K562 (cell line): Measurements from ENCODE around the gene ADAM10. TPM values are rescaled to one million over a fixed set of nuclear protein-coding genes. Genes with fewer than 3 reads are reported as not detected.

ENCODE experiments used
- AFF1 ChIP-seq, 2 experiments: fragments of 450-650 bp; IDR thresholded peaks; 2 replicates each; pipeline ENCODE4 v1.6.1; 2018; ENCODE audit warnings: mild to moderate bottlenecking in 2 of 2, low read depth in 1 of 2; ENCODE audit not compliant: partially characterized antibody in 2 of 2
- ARNT ChIP-seq, 2 experiments: fragments of 450-650 bp; IDR thresholded peaks; 2 replicates each; pipeline ENCODE4 v1.6.1; 2016; ENCODE audit warnings: mild to moderate bottlenecking in 1 of 2
- ATF4 ChIP-seq: fragments of 450-650 bp; formaldehyde crosslinking; IDR thresholded peaks from 2 replicates; pipeline ENCODE4 v1.4.0; 2022; ENCODE audit warnings: mild to moderate bottlenecking, moderate library complexity
- BRD9 ChIP-seq: fragments of 450-650 bp; IDR thresholded peaks from 2 replicates; pipeline ENCODE4 v1.6.1; 2018; ENCODE audit warnings: low read depth; ENCODE audit not compliant: partially characterized antibody
- FOXK1 ChIP-seq: sonication (generic); formaldehyde crosslinking; IDR thresholded peaks from 2 replicates; pipeline ENCODE4 v1.8.0; 2022; ENCODE audit warnings: missing genetic modification reagents, mild to moderate bottlenecking, borderline replicate concordance
- LEF1 ChIP-seq: fragments of 450-650 bp; IDR thresholded peaks from 2 replicates; pipeline ENCODE4 v1.6.1; 2016; ENCODE audit warnings: mild to moderate bottlenecking
- MLLT1 ChIP-seq, 2 experiments: fragments of 450-650 bp; IDR thresholded peaks; 2 replicates each; pipeline ENCODE4 v1.6.1; 2016
- SIN3B ChIP-seq: fragments of 450-650 bp; IDR thresholded peaks from 2 replicates; pipeline ENCODE4 v1.6.1; 2017; ENCODE audit warnings: low read depth, mild to moderate bottlenecking, moderate library complexity
- SMARCA4 ChIP-seq: fragments of 450-650 bp; IDR thresholded peaks from 2 replicates; pipeline ENCODE4 v1.6.1; 2016
- TCF3 ChIP-seq: sonication (generic); formaldehyde crosslinking; IDR thresholded peaks from 2 replicates; pipeline ENCODE4 v1.4.0; 2020; ENCODE audit warnings: mild to moderate bottlenecking, missing genetic modification reagents
- THRB ChIP-seq: fragments of 450-650 bp; formaldehyde crosslinking; conservative IDR thresholded peaks from 2 replicates; pipeline ENCODE4 v1.4.0; 2022; ENCODE audit warnings: mild to moderate bottlenecking, missing genetic modification characterization
- ZBTB9 ChIP-seq: fragments of 450-650 bp; formaldehyde crosslinking; IDR thresholded peaks from 2 replicates; pipeline ENCODE4 v1.4.0; 2020; ENCODE audit warnings: mild to moderate bottlenecking, moderate library complexity
- ZNF354B ChIP-seq: fragments of 250-450 bp; sonication (Bioruptor Pico); IDR thresholded peaks from 2 replicates; pipeline ENCODE4 v1.4.0; 2020
- ZNF592 ChIP-seq: fragments of 450-650 bp; IDR thresholded peaks from 2 replicates; pipeline ENCODE4 v1.6.1; 2017; ENCODE audit warnings: antibody characterized with exemption, mild to moderate bottlenecking
- ZNF699 ChIP-seq: fragments of 250-450 bp; sonication (Bioruptor Pico); IDR thresholded peaks from 2 replicates; pipeline ENCODE4 v1.8.0; 2021; ENCODE audit warnings: mild to moderate bottlenecking, moderate library complexity; ENCODE audit not compliant: insufficient replicate concordance
- polyA plus RNA-seq, 8 experiments: library from polyadenylated mRNA; depleted of rRNA in 4 of 8; stranded (reverse) in 5 of 8; unstranded in 3 of 8; fragments of >200 nt; fragmentation: Nextera tagmentation in 2 of 8; fragmentation: Illumina TruSeq in 1 of 8; extraction: Ambion mirVana in 2 of 8; extraction: Trizol in 1 of 8; gene quantifications; 2 replicates each; pipeline versions ENCODE4 v1.2.1 to v1.2.3, GENCODE V29; 2011 to 2014; ENCODE audit warnings: inconsistent platforms in 1 of 8, missing spikeins in 1 of 8
- total RNA-seq, 7 experiments: library from RNA; depleted of rRNA in 6 of 7; stranded (reverse); fragments of >200 nt in 6 of 7; fragmentation: Illumina TruSeq in 2 of 7; extraction: Trizol in 2 of 7; gene quantifications; 2 replicates each; pipeline versions ENCODE4 v1.2.1 to v1.2.3, GENCODE V29; 2011 to 2021; ENCODE audit warnings: low replicate concordance in 1 of 7

The ADAM10 gene
- total and polyA plus RNA-seq, 9 of the 15 experiments (the other 6 are each of a cell fraction or from before 2014, with no cell fraction given) = 11.9 to 152 (median 57.3) TPM

- TF ChIP-seq ATF4 (CRISPR knock-in tag) (peak; percentile 62; the same call in 1 of the 2 replicates), SMARCA4 (peak; percentile 31), THRB (CRISPR knock-in tag) (peak; percentile 79; the same call in 1 of the 2 replicates), ZNF354B (CRISPR knock-in tag) (no peak), AFF1 (IDR thresholded peaks at IDR 0.05; ENCODE audit: low read depth in 1 of 2, partially characterized antibody in 2 of 2) (peak; percentile 49 to 53), ZNF592 (0 out of 2 replicates have a peak, but pooled peaks have one; percentile 45), LEF1 (peak; percentile 49), ARNT (IDR thresholded peaks at IDR 0.05) (peak in 1 of 2 experiments; percentile 49; a peak in 1 of 4 replicates), BRD9 (peak; percentile 32), SIN3B (no peak), ZNF699 (no peak), TCF3 (CRISPR knock-in tag) (no peak), MLLT1 (IDR thresholded peaks at IDR 0.05) (peak; percentile 16 to 60; a peak in 1 of 4 replicates), ZBTB9 (CRISPR knock-in tag) (0 out of 2 replicates have a peak, but pooled peaks have one; percentile 74), FOXK1 (CRISPR knock-in tag) (0 out of 2 replicates have a peak, but pooled peaks have one; percentile 45)
Measured at GRCh38 chr15:58770519-58770856, 21.0 kb upstream of the ADAM10 start (continued).
